A549 treated with AZD2906 at 1 μM for 4 hours (cell line): ENCODE measurements around the gene LRRC27. TPM values are rescaled to one million over a fixed set of nuclear protein-coding genes. Genes with fewer than 3 reads are reported as not detected.

Experiments used
- total RNA-seq: library from RNA; stranded (reverse); fragments of 200-300 nt; extraction: Qiagen RNA extraction; gene quantifications from 5 replicates; pipeline ENCODE4 v1.2.3, GENCODE V29; 2022

LRRC27 gene
- total RNA-seq, result 5.0 to 6.4 TPM (median 5.4 TPM) in 5 replicates

GRCh38 chr10:132331601-132332432 lies at the start of gene LRRC27:
Gene LRRC27, plus strand, starts transcription at chr10:132332193. Its CDS starts 1,332 bp downstream, at chr10:132333525.

GRCh38 chr10:132307823-132308586 lies 24.0 kb upstream of the LRRC27 start, which contains the start of gene STK32C:
Gene STK32C, minus strand, starts transcription at chr10:132307950. Its CDS starts 117 bp downstream, at chr10:132307833.

GRCh38 chr10:132397036-132397541 lies 65.1 kb downstream of the LRRC27 start, which contains the start of gene PWWP2B:
Gene PWWP2B, plus strand, starts transcription at chr10:132397200. Its CDS starts 27 bp downstream, at chr10:132397227.

Other genes with a start within 250 kb of the LRRC27 start
- 15.3 to 20.4 TPM (median 19.3 TPM) in 5 replicates for gene DPYSL4, start 145.2 kb upstream of the LRRC27 start, total RNA-seq
- gene STK32C, start 24.2 kb upstream of the LRRC27 start, total RNA-seq, result 35.3 to 50.2 TPM (median 47.3 TPM) in 5 replicates
- 13.1 to 18.8 TPM (median 18.4 TPM) in 5 replicates for gene PWWP2B, start 65.0 kb downstream of the LRRC27 start, total RNA-seq
- 12.2 to 13.8 TPM (median 13.0 TPM) in 5 replicates for gene INPP5A, start 205.6 kb downstream of the LRRC27 start, total RNA-seq